HG03378 (cell line): ENCODE data around the gene NTRK2.

Experiments
- ATAC-seq: cut with Tn5 transposase; IDR thresholded peaks from one replicate; pipeline ENCODE4 v1.9.1; 2021; ENCODE audit warnings: mild to moderate bottlenecking, moderate library complexity; ENCODE audit not compliant: unreplicated experiment

Gene NTRK2

GRCh38 chr9:84845956-84846900 is 176.7 kb downstream of the NTRK2 start:
- no peak for ATAC-seq

- ATAC-seq, result no peak
Observed at GRCh38 chr9:84846906-84847305, 177.4 kb downstream of the NTRK2 start.

- no peak for ATAC-seq
Observed at GRCh38 chr9:84849049-84849448, 179.5 kb downstream of the NTRK2 start.

GRCh38 chr9:84850830-84851392 is 181.4 kb downstream of the NTRK2 start:
- no peak for ATAC-seq

- no peak for ATAC-seq
Observed at GRCh38 chr9:84851935-84852585, 182.5 kb downstream of the NTRK2 start.

- ATAC-seq, result no peak
Observed at GRCh38 chr9:84852617-84853301, 183.2 kb downstream of the NTRK2 start.

GRCh38 chr9:84856181-84856632 is 186.7 kb downstream of the NTRK2 start:
- ATAC-seq, result no peak

- no peak for ATAC-seq
Observed at GRCh38 chr9:84857211-84857610, 187.7 kb downstream of the NTRK2 start.

- ATAC-seq, result no peak
Observed at GRCh38 chr9:84858364-84858763, 188.8 kb downstream of the NTRK2 start.

GRCh38 chr9:84860249-84861115 is 191.0 kb downstream of the NTRK2 start:
- ATAC-seq, result no peak

- no peak for ATAC-seq
Observed at GRCh38 chr9:84861455-84861854, 191.9 kb downstream of the NTRK2 start.

GRCh38 chr9:84862308-84862707 is 192.8 kb downstream of the NTRK2 start:
- ATAC-seq, result no peak

GRCh38 chr9:84862810-84863287 is 193.3 kb downstream of the NTRK2 start:
- ATAC-seq, result no peak

- ATAC-seq, result no peak
Observed at GRCh38 chr9:84863372-84863771, 193.8 kb downstream of the NTRK2 start.

GRCh38 chr9:84866396-84867175 is 197.1 kb downstream of the NTRK2 start:
- ATAC-seq, result no peak

GRCh38 chr9:84867186-84867585 is 197.7 kb downstream of the NTRK2 start:
- ATAC-seq, result no peak

- ATAC-seq, result no peak
Observed at GRCh38 chr9:84869091-84869490, 199.6 kb downstream of the NTRK2 start.

- ATAC-seq, result no peak
Observed at GRCh38 chr9:84871983-84872382, 202.5 kb downstream of the NTRK2 start.

GRCh38 chr9:84874022-84874421 is 204.5 kb downstream of the NTRK2 start:
- no peak for ATAC-seq
